Measurements from ENCODE around the gene ARRB1.
"Not testable (repeated sequence)": the region's sequence is repeated elsewhere in the genome, so short reads cannot be mapped to it uniquely, and the experiment has no call there.

ARRB1 gene

GRCh38 chr11:75293903-75294302 is 57.6 kb downstream of the ARRB1 start:
- DNase-seq: no peak

- DNase-seq: no peak
Measured at GRCh38 chr11:75292943-75293342, 58.5 kb downstream of the ARRB1 start.

- DNase-seq: no peak
Measured at GRCh38 chr11:75291741-75292140, 59.7 kb downstream of the ARRB1 start.

GRCh38 chr11:75289919-75290318 is 61.5 kb downstream of the ARRB1 start:
- no peak for DNase-seq

GRCh38 chr11:75289511-75289760 is 62.0 kb downstream of the ARRB1 start:
- no peak for DNase-seq

GRCh38 chr11:75287579-75287978 is 63.9 kb downstream of the ARRB1 start:
- no peak for DNase-seq

- DNase-seq: no peak
Measured at GRCh38 chr11:75286826-75287465, 64.5 kb downstream of the ARRB1 start.

- DNase-seq: no peak
Measured at GRCh38 chr11:75285776-75286360, 65.6 kb downstream of the ARRB1 start.

- no peak for DNase-seq
Measured at GRCh38 chr11:75283391-75283931, 68.0 kb downstream of the ARRB1 start.

GRCh38 chr11:75281469-75282095 is 69.9 kb downstream of the ARRB1 start:
- DNase-seq: no peak

- DNase-seq: no peak
Measured at GRCh38 chr11:75280770-75281468, 70.5 kb downstream of the ARRB1 start.

- DNase-seq: peak; percentile 61
Measured at GRCh38 chr11:75280227-75280701, 71.2 kb downstream of the ARRB1 start.

GRCh38 chr11:75279273-75279672 is 72.2 kb downstream of the ARRB1 start:
- no peak for DNase-seq

- no peak for DNase-seq
Measured at GRCh38 chr11:75277991-75278790, 73.3 kb downstream of the ARRB1 start.

- no peak for DNase-seq
Measured at GRCh38 chr11:75277211-75277805, 74.2 kb downstream of the ARRB1 start.

GRCh38 chr11:75276686-75277085 is 74.8 kb downstream of the ARRB1 start:
- DNase-seq: no peak

GRCh38 chr11:75276186-75276585 is 75.3 kb downstream of the ARRB1 start:
- DNase-seq: no peak

- peak; percentile 59 for DNase-seq
Measured at GRCh38 chr11:75275581-75275980, 75.9 kb downstream of the ARRB1 start.

- not testable (repeated sequence) for DNase-seq
Measured at GRCh38 chr11:75274716-75275115, 76.7 kb downstream of the ARRB1 start.

- DNase-seq: no peak
Measured at GRCh38 chr11:75273411-75274391, 77.8 kb downstream of the ARRB1 start.

GRCh38 chr11:75272821-75273301 is 78.6 kb downstream of the ARRB1 start:
- no peak for DNase-seq

All from activated CD4-positive, alpha-beta T cell treated with anti-CD3 and anti-CD28 coated beads for 1 hour (primary cell).